Neutrophil (primary cell): ENCODE data around the gene PABPN1L.

Experiments
- H3K27ac ChIP-seq: fragments of 200-600 bp; sonication (generic); 2 replicates; pipeline ENCODE4 v1.5.1; 2016; ENCODE audit warnings: mild to moderate bottlenecking, moderate library complexity
- H3K27me3 ChIP-seq: fragments of 200-600 bp; sonication (generic); 2 replicates; pipeline ENCODE4 v1.6.0; 2016; ENCODE audit warnings: mild to moderate bottlenecking
- H3K36me3 ChIP-seq: fragments of 200-600 bp; sonication (generic); 2 replicates; pipeline ENCODE4 v1.5.1; 2017
- H3K4me1 ChIP-seq, 2 experiments: fragments of 200-600 bp in 1 of 2; sonication (generic) in 1 of 2; 1 replicate in 1 of 2; 2 replicates in 1 of 2; pipeline versions ENCODE4 v1.5.1 to v1.6.1; 2013 to 2016; ENCODE audit warnings: low read depth in 1 of 2, low read length in 1 of 2, mild to moderate bottlenecking in 1 of 2, moderate library complexity in 1 of 2; ENCODE audit not compliant: control insufficient read depth in 1 of 2, insufficient read depth in 1 of 2
- H3K4me3 ChIP-seq, 2 experiments: fragments of 200-600 bp in 1 of 2; sonication (generic) in 1 of 2; 1 replicate in 1 of 2; 2 replicates in 1 of 2; pipeline ENCODE4 v1.5.1; 2013 to 2016; ENCODE audit warnings: low read depth in 1 of 2, low read length in 1 of 2, mild to moderate bottlenecking in 1 of 2, moderate library complexity in 1 of 2
- H3K9me3 ChIP-seq: fragments of 200-600 bp; sonication (generic); 2 replicates; pipeline ENCODE4 v1.5.1; 2016
- CTCF ChIP-seq: fragments of 200-600 bp; sonication (generic); IDR thresholded peaks from 2 replicates; pipeline ENCODE4 v1.5.1; 2016; ENCODE audit warnings: antibody characterized with exemption

The PABPN1L gene

DNA sequence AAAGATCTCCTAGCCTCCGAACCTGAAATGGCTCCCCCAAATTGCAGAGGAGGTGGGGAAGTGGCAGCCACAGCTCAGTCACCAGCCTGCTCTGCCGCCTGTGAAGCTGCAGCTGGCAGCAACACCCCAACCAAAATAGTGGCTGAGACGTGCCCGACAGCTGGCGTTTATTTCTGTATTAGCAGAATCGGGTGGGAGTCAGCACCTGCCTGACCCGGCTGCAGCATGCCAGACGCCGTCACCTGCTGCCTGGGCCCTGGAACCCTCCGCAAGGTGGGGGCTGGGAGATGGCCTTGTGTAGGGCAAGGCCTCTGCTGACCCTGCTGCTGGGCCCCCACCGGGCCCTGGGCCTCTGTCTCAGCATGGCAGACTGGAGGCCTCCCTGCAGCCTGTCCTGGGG, 17.5 kb upstream of the PABPN1L start:
- no peaks in the 10 kb centered on the region for H3K27me3 ChIP-seq
- no peak for TF ChIP-seq CTCF

DNA sequence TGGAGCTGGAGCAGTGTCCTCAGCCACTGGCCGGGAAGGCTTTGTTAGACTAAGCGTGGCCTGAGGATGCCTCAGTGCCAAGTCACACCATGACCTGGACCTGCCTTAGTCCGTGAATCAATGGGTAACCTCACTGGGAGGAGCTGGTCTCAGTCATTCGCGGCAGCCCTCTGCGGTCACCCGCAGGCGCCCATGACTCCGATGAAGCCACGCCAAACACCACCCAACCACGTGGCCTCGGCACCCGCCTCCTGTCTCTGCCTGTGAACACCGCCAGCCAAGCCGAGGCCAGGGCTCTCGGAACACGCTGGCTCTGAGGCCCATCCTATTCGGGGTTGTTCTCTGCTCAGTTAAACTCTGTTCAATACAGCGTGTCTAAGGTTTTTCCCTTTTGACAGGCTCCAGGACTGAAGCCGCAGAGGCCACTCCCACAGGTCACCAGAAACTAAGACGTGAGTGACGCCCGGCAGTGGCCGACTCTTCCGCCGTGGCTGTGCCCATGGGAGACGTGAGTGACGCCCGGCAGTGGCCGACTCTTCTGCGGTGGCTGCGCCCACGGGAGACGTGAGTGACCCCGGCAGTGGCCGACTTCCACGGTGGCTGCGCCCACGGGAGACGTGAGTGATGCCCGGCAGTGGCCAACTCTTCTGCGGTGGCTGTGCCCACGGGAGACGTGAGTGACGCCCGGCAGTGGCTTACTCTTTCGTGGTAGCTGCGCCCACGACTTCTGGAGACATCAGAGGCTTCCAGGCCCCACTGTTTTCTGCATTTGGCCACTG, 16.8 kb upstream of the PABPN1L start:
- Histone ChIP-seq H3K27ac (no peak overlapping the region), H3K27me3 (no peaks in the 10 kb centered on the region), H3K4me1 (no peaks in the 10 kb centered on the region), H3K36me3 (peaks cover 99% of the 10 kb centered on the region), H3K4me3 (no peak overlapping the region), H3K9me3 (no peaks in the 10 kb centered on the region)
- TF ChIP-seq CTCF = no peak

More for the DNA sequence above, 17.5 kb upstream of the PABPN1L start:
- H3K4me1 ChIP-seq = no peaks in the 10 kb centered on the region
- H3K4me3 ChIP-seq = no peak overlapping the region
- no peak overlapping the region for H3K27ac ChIP-seq
- H3K36me3 ChIP-seq = peaks cover 96% of the 10 kb centered on the region
- no peaks in the 10 kb centered on the region for H3K9me3 ChIP-seq

DNA sequence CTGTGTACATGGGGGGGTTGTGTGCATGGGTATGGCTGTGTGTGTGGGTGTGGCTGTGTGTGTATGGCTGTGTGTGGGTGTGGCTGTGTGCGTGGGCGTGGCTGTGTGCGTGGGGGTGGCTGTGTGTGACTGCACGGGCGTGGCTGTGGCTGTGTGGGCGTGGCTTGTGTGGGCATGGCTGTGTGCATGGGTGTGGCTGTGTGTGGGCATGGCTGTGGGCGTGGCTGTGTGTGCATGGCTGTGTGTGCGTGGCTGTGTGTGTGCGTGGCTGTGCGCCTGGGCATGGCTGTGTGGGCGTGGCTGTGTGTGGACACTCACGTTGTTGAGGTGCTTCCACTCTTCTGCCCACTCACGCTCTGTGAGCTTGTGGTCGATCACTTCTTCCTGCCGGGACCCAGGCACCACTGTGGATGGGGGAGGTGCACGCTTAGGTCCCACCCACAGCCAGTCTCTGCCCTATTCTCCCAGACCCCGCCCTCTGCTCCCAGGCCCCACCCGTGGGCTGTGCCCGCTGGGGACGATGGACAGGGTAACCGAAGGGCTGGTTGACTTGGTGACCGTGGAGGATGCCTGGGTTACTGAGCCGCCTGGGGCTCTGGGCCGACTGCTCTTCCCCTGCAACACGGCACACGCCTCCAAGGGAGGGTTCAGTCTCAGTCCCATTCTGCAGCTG, 16.0 kb upstream of the PABPN1L start:
- no peaks in the 10 kb centered on the region for H3K27me3 ChIP-seq
- H3K4me1 ChIP-seq = no peaks in the 10 kb centered on the region
- no peaks in the 10 kb centered on the region for H3K9me3 ChIP-seq
- TF ChIP-seq CTCF = no peak
- peaks cover 100% of the 10 kb centered on the region for H3K36me3 ChIP-seq
- no peak overlapping the region for H3K27ac ChIP-seq
- no peak overlapping the region for H3K4me3 ChIP-seq

- no peak for TF ChIP-seq CTCF
- H3K4me3 ChIP-seq = no peak overlapping the region
- H3K27ac ChIP-seq = no peak overlapping the region
- no peaks in the 10 kb centered on the region for H3K4me1 ChIP-seq
- peaks cover 100% of the 10 kb centered on the region for H3K36me3 ChIP-seq
- no peaks in the 10 kb centered on the region for H3K27me3 ChIP-seq
- H3K9me3 ChIP-seq = no peaks in the 10 kb centered on the region
Observed at GRCh38 chr16:88881675-88882357, 15.4 kb upstream of the PABPN1L start.

DNA sequence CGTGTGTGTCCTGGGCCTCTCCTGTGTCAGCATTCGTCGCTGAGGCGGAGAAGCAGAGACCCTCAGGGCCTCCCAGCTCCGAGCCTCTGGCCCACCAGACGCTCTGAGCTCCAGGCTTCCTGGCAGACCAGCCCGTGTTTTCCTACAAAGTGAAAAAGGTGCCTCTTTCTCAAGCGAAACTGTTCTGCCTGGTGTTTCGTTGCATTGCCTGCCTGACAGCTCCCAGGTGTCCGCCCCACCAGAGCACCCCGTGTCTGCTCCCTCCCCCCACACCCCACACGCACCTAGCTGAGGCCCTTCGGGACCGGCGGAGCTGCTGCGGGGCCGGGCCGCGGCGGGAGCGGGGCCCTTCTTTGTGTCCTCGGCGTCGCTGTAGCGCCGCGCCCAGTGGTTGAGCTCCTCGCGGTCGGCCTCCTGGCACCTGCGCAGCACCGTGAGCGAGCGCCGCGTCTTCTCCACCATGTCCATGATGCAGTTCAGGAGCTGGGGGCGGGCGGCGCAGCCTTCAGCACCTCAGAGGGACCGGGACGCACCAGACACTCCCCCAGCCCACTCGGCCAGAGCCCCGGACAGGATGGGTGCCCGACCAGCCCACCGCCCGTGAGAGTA, 14.7 kb upstream of the PABPN1L start:
- Histone ChIP-seq H3K27ac (no peak overlapping the region), H3K27me3 (no peaks in the 10 kb centered on the region), H3K9me3 (no peaks in the 10 kb centered on the region), H3K4me3 (no peak overlapping the region), H3K4me1 (no peaks in the 10 kb centered on the region), H3K36me3 (peaks cover 100% of the 10 kb centered on the region)
- TF ChIP-seq CTCF = no peak
